ENCODE data around the gene PPFIA3. TPM values are rescaled to one million over a fixed set of nuclear protein-coding genes. Genes with fewer than 3 reads are reported as not detected.
A peak's percentile ranks its signal among the peaks of the same experiment; 100 is the strongest.
"Not testable (repeated sequence)": the region's sequence is repeated elsewhere in the genome, so short reads cannot be mapped to it uniquely, and the experiment has no call there.

Gene PPFIA3
- under 1 TPM in 2 of 6 donors, not detected in 4; 0.23 to 0.26 TPM for polyA plus RNA-seq (ENCODE audit: low read depth in 6 of 6)

GRCh38 chr19:49119411-49120324, at the start of gene PPFIA3:
Gene PPFIA3, plus strand, starts transcription at chr19:49119544. Its CDS starts 8,330 bp downstream, at chr19:49127874.
- peaks cover 8 to 10% (median 8%) of the 10 kb centered on the region in 3 donors for H3K27me3 Mint-ChIP-seq
- no peaks in the 10 kb centered on the region for H3K36me3 Mint-ChIP-seq
- ATAC-seq (ENCODE audit: low read depth in 2 of 2): no peak
- H3K4me3 Mint-ChIP-seq: peak within 1 kb of the TSS; percentile 77 to 93 (median 89)
- no peaks in the 10 kb centered on the region for H3K9me3 Mint-ChIP-seq
- H3K27ac Mint-ChIP-seq: peak within 1 kb of the TSS; percentile 86 to 98 (median 94)
- peaks cover 32 to 38% (median 37%) of the 10 kb centered on the region in 3 donors for H3K4me1 Mint-ChIP-seq
- DNase-seq: no peak

GRCh38 chr19:49070416-49070815, 48.9 kb upstream of the PPFIA3 start:
- peaks cover 4 to 13% (median 7%) of the 10 kb centered on the region in 7 donors for H3K9me3 Mint-ChIP-seq
- DNase-seq: no peak
- H3K27ac Mint-ChIP-seq: no peak overlapping the region
- peaks cover 4 to 36% of the 10 kb centered on the region in 2 donors for H3K36me3 Mint-ChIP-seq
- H3K4me1 Mint-ChIP-seq: peaks cover 14 to 23% (median 21%) of the 10 kb centered on the region in 3 donors
- H3K27me3 Mint-ChIP-seq: peaks cover 73 to 85% (median 77%) of the 10 kb centered on the region in 3 donors
- ATAC-seq (ENCODE audit: low read depth in 2 of 2): no peak
- peak overlapping the region in 3 of 8 donors; percentile 1 to 72 (median 68) for H3K4me3 Mint-ChIP-seq

- Mint-ChIP-seq H3K4me1 (peaks cover 14 to 22% (median 18%) of the 10 kb centered on the region in 3 donors), H3K4me3 (peak overlapping the region in 4 of 8 donors; percentile 22 to 55 (median 48)), H3K27me3 (peaks cover 66 to 82% (median 72%) of the 10 kb centered on the region in 3 donors), H3K36me3 (peaks cover 4 to 36% of the 10 kb centered on the region in 2 donors), H3K9me3 (peaks cover 4 to 13% (median 7%) of the 10 kb centered on the region in 7 donors), H3K27ac (peak overlapping the region in 1 of 6 donors; percentile 49)
- ATAC-seq (ENCODE audit: low read depth in 2 of 2) (peak in 1 of 2 donors; percentile 18), DNase-seq (no peak)
These were observed 47.3 kb upstream of the PPFIA3 start for GRCh38 chr19:49071860-49072547.

- no peak for ATAC-seq (ENCODE audit: low read depth in 2 of 2)
- Mint-ChIP-seq H3K9me3 (peaks cover 4 to 13% (median 5%) of the 10 kb centered on the region in 7 donors), H3K27me3 (peaks cover 57 to 81% (median 62%) of the 10 kb centered on the region in 3 donors), H3K4me3 (peak overlapping the region in 7 of 8 donors; percentile 17 to 77 (median 70)), H3K36me3 (peaks cover 0 to 30% of the 10 kb centered on the region in 2 donors), H3K4me1 (peaks cover 14 to 20% (median 18%) of the 10 kb centered on the region in 3 donors), H3K27ac (peak overlapping the region in 2 of 6 donors; percentile 73 to 74)
- no peak for DNase-seq
These were observed 45.6 kb upstream of the PPFIA3 start for GRCh38 chr19:49073514-49074378.

- ATAC-seq (ENCODE audit: low read depth in 2 of 2); H3K27ac Mint-ChIP-seq; H3K9me3 Mint-ChIP-seq; H3K4me3 Mint-ChIP-seq; DNase-seq: not testable (repeated sequence)
- Mint-ChIP-seq H3K4me1 (peaks cover 14 to 20% (median 18%) of the 10 kb centered on the region in 3 donors), H3K27me3 (peaks cover 46 to 69% (median 50%) of the 10 kb centered on the region in 3 donors), H3K36me3 (peaks cover 0 to 21% of the 10 kb centered on the region in 2 donors)
These were observed 44.5 kb upstream of the PPFIA3 start for GRCh38 chr19:49074869-49075268.

- ATAC-seq (ENCODE audit: low read depth in 2 of 2): no peak
- Mint-ChIP-seq H3K27ac (peak overlapping the region in 2 of 6 donors; percentile 12 to 39), H3K9me3 (no peaks in the 10 kb centered on the region), H3K36me3 (no peaks in the 10 kb centered on the region), H3K4me3 (no peak overlapping the region), H3K4me1 (peaks cover 3 to 11% (median 10%) of the 10 kb centered on the region in 3 donors), H3K27me3 (peaks cover 11 to 32% (median 14%) of the 10 kb centered on the region in 3 donors)
- no peak for DNase-seq
These were observed 39.0 kb upstream of the PPFIA3 start for GRCh38 chr19:49080392-49080791.

GRCh38 chr19:49081273-49081672, 38.1 kb upstream of the PPFIA3 start:
- H3K9me3 Mint-ChIP-seq: no peaks in the 10 kb centered on the region
- peak overlapping the region in 1 of 8 donors; percentile 21 for H3K4me3 Mint-ChIP-seq
- peak overlapping the region in 1 of 6 donors; percentile 54 for H3K27ac Mint-ChIP-seq
- H3K27me3 Mint-ChIP-seq: peaks cover 2 to 24% (median 6%) of the 10 kb centered on the region in 3 donors
- no peaks in the 10 kb centered on the region for H3K36me3 Mint-ChIP-seq
- ATAC-seq (ENCODE audit: low read depth in 2 of 2): no peak
- no peak for DNase-seq
- peaks cover 8 to 16% (median 14%) of the 10 kb centered on the region in 3 donors for H3K4me1 Mint-ChIP-seq

- peaks cover 0 to 11% (median 5%) of the 10 kb centered on the region in 3 donors for H3K27me3 Mint-ChIP-seq
These were observed 34.9 kb upstream of the PPFIA3 start for GRCh38 chr19:49084206-49085019.

GRCh38 chr19:49085020-49085867, 34.1 kb upstream of the PPFIA3 start, which contains the start of gene SNRNP70:
Gene SNRNP70, plus strand, starts transcription at chr19:49085451. Its CDS starts 964 bp downstream, at chr19:49086415.
- DNase-seq: peak; percentile 100
- no peaks in the 10 kb centered on the region for H3K9me3 Mint-ChIP-seq
- H3K27ac Mint-ChIP-seq: peak within 1 kb of the TSS; percentile 88 to 99 (median 95)
- H3K36me3 Mint-ChIP-seq: peaks cover 6 to 7% of the 10 kb centered on the region in 2 donors
- ATAC-seq (ENCODE audit: low read depth in 2 of 2): peak; percentile 86 to 87
- peak within 1 kb of the TSS; percentile 91 to 97 (median 96) for H3K4me3 Mint-ChIP-seq
- peaks cover 0 to 11% (median 2%) of the 10 kb centered on the region in 3 donors for H3K27me3 Mint-ChIP-seq
- peaks cover 20 to 41% (median 39%) of the 10 kb centered on the region in 3 donors for H3K4me1 Mint-ChIP-seq

More at GRCh38 chr19:49084206-49085019, 34.9 kb upstream of the PPFIA3 start:
- Mint-ChIP-seq H3K9me3 (no peaks in the 10 kb centered on the region), H3K27ac (peak overlapping the region; percentile 76 to 99 (median 94)), H3K4me1 (peaks cover 18 to 39% (median 39%) of the 10 kb centered on the region in 3 donors), H3K4me3 (peak overlapping the region; percentile 91 to 97 (median 96)), H3K36me3 (peaks cover 6 to 7% of the 10 kb centered on the region in 2 donors)
- ATAC-seq (ENCODE audit: low read depth in 2 of 2): no peak
- DNase-seq: no peak

GRCh38 chr19:49085868-49086232, 33.5 kb upstream of the PPFIA3 start:
- H3K27me3 Mint-ChIP-seq: peaks cover 0 to 11% (median 0%) of the 10 kb centered on the region in 3 donors
- no peak for ATAC-seq (ENCODE audit: low read depth in 2 of 2)
- peak overlapping the region; percentile 88 to 99 (median 95) for H3K27ac Mint-ChIP-seq
- peak overlapping the region; percentile 91 to 97 (median 96) for H3K4me3 Mint-ChIP-seq
- DNase-seq: no peak
- peaks cover 23 to 45% (median 39%) of the 10 kb centered on the region in 3 donors for H3K4me1 Mint-ChIP-seq
- peaks cover 6 to 7% of the 10 kb centered on the region in 2 donors for H3K36me3 Mint-ChIP-seq
- no peaks in the 10 kb centered on the region for H3K9me3 Mint-ChIP-seq

GRCh38 chr19:49086296-49086695, 33.0 kb upstream of the PPFIA3 start:
- peaks cover 0 to 9% (median 0%) of the 10 kb centered on the region in 3 donors for H3K27me3 Mint-ChIP-seq
- H3K4me1 Mint-ChIP-seq: peaks cover 23 to 46% (median 39%) of the 10 kb centered on the region in 3 donors
- peak overlapping the region; percentile 88 to 99 (median 95) for H3K27ac Mint-ChIP-seq
- DNase-seq (no peak), ATAC-seq (ENCODE audit: low read depth in 2 of 2) (no peak)
- peaks cover 6 to 7% of the 10 kb centered on the region in 2 donors for H3K36me3 Mint-ChIP-seq
- peak overlapping the region; percentile 91 to 97 (median 96) for H3K4me3 Mint-ChIP-seq
- no peaks in the 10 kb centered on the region for H3K9me3 Mint-ChIP-seq

All from naive B cell (primary cell).